Fibroblast of peridontal ligament (primary cell): Measurements from ENCODE around the gene WNT7B.
A peak's percentile ranks its signal among the peaks of the same experiment; 100 is the strongest.

Experiments used
- DNase-seq: peaks from one replicate; pipeline ENCODE4 v3.0.0-alpha.2; 2010; ENCODE audit errors: extremely low read depth

The WNT7B gene

DNA sequence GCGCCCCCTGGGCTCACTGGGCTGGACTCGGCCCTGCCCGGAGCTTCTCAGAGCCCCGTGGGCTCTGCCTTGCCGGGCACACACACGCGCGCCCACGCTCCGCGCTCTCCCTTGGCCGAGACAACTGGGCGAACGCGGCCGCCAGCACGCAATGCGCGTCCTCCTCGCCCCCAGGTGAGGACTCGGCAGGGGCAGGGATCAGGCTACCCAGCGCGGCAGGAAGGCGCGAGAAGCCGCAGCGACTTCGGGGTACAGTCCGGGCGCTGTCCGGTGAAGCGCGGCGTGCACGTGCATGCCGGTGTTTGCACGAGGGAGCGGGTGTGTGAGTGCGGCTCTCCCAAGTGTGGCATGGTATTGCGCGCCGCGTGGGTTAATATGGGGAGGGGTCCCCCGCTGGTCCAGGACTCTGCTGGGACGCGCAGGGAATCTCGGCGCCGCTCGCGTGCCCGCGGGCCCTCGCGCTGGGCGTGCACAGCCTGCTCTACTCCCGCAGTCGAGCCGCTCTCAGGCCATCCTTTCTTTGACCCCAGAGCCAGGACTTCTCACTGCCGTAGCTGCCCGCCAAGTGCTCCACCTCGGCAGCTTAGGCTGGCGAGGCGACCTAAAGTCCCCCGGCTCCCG is 5.4 kb downstream of the WNT7B start:
- DNase-seq, result no peak

DNA sequence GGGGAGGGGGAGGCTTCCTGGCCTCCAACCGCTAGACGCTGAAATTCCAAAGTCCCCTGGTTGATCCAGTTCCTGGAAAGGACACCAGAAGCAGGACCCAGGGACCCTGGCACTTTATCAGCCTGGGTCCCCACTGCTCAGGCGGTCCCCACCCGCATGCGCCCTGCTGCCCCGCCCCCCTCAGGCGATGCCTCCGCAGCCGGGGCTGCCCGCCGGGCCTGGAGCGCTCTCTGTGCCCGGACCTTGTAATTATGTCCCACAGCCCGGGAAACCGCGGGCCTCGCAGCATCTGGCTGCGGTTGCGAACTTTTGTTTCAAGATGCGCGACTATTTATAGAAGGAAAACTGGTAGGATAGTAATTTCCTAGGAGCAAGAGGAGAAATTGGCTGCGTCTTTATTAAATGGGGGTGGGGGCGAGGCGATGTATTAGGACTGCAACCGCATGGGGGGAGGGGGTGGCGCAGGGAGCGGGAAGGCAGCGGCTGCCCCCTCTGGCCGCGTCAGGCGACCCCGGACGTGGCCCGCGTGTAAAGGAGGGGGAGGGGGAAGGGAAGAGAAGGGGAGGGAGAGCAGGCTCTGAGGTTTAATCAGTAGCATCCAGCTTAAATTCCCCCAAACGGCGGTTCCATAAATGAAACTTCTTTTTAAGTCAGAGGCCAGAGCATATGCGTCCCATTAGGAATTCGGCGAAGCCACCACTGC is 6.1 kb downstream of the WNT7B start:
- DNase-seq, result peak; percentile 25

DNA sequence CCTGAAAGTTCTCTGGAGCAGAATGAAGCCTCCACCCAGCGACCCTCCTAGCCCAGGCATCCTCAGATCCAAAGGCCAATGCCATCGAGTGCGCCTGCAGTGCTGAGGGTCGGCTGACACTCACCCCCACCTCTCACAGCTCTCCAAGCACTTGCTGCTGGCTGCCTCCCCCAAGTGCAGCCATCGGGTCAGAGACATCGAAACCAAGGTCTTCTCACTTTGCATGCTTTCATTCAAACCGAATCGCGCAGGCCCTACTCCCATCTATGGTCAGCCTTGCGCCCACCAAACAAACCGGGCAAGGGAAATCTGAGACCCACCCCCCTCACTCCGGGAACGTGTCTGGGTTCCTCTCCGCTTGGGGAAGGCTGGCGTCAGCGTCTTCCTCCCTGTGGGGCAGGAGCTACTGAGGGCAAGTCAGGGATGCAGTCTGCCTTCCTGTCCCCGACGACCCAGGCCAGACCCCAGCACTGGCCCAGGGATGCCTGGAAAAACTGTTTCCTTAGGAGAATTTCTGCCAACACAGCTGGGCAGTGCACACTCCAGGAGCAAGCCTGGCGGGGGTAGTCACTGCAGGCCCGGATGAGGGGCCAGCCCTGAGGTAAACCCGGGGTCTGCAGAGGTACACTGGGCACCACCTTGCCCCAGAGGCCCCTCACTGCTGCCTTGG is 7.0 kb downstream of the WNT7B start:
- no peak for DNase-seq

DNA sequence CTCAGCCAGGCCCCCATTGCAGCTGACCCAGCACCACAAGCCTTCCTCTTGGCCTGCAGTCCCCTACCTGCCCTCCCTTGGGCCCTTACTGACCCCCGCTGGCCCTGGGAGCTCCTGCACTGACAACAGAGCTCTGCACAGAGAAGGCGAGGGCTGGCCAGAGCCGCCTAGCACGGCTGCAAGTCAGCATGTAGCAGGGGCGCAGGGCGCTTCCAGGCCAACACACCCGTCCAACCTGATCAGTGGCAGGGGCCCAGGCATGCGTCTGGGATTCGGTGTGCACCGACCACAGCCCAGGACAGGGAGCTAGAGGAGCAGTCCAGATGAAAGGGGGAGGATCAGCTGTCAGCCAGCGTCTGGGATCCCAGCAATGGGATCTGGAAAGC is 7.6 kb downstream of the WNT7B start:
- DNase-seq, result no peak

DNA sequence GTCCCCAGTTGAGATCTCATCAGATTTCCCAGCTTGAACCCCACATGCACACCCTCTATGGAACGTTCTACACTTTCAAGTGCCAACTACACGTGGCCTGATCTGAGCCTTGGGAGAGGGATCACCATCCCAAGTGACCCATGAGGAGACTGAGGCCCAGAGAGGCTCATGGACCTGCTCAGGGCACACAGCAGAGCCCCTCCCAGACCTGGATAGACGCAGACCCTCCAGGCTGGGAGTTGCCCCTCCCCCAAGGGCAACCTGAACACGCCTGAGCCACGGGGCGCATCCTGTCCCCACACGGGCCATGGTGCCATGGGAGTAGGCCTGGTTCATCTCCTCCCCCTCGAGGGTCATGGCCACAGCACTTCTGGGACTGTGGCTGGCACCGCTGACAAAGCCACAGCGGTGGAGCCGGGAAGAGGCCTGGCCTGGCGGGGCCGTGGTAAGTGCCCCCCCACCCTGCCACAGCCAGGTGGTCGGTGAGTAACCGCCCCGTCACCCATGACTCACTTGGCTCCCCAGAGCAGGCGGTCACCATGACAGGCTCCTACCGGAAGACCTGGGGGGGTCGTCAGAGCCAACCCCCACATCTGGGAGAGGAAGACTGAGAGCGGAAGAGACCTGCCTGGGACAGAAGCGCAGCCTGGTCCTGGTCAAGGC is 8.1 kb downstream of the WNT7B start:
- DNase-seq, result peak; percentile 18

DNA sequence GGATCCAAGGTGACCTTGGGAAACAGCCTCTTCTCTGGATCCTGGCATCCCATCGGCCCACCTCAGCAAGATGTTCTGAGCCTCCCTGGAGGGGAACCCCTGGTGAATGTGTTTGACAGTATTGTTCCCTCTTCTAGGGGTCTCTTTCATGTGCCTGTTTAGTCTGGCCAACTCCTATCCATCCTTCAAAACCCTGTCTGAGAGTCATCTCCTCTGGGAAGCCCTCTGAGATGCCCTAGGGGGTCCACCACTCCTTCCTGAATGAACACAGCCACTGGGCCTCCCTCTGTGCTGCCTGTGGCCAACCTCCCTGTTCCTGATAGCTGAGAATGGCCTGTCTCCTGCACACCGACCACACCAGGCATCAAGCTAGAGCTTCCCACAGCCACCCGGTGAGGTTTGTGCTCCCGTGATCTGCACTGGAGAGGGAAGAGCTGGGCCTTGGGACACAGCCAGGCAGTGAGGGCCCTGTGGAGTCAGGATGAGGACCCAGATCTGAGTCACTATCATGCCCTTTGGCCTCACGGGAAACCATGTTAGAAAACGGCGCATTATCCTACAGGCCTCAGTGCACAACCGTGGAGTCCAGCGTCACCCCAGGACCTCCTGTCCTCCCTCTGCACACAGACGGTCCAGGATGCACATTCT is 8.8 kb downstream of the WNT7B start:
- no peak for DNase-seq

DNA sequence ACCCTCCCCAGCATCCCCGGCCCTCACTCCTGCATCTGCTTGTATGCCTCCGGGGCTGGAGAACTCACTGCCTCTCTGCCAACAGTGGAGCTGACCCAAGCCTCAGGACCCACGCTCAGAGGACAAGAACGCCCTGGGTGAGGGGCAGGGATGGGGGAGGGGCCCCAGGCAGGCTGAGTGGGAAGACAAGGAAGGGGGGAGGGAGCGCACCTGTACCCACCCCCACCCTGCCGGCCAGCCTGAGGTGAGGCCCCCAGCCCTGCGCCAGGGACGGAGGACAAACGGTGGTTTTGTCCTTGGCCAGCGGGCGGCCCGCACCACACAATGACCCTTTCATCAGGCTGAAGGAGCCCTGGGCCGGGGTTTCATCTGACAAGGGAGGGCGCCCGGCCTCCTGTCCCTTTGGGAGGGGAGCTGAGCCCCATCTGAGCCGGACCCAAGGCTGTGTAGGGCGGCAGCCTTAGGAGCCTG is 10.0 kb downstream of the WNT7B start:
- DNase-seq, result no peak

DNA sequence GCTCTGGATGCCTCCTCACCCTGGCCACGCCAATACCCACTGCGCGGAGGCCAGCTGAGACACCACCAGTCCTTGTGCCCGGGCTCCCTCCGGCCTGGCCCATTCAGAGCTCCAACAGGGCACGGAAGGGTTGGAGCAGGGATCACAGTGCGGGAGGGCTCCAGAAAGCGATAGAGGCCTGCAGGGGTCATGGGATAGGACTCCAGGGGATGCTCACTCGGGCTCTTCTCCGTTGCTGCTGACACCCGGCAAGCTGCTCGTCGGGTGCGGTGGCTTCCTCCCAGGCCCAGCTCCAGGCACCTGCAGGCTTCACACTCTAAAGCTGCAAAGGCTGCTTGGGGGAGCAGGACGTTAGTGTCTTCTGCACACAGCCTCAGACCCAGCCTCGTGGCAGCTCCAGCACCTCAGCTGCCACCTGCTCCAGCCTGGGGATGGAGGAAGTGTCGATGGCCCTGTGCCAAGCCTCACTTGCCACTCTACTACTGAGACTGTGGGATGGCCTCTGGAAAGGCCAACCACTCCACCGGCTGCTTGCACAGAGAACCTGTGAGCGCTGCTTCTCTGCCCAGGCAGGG is 10.6 kb downstream of the WNT7B start:
- no peak for DNase-seq

DNA sequence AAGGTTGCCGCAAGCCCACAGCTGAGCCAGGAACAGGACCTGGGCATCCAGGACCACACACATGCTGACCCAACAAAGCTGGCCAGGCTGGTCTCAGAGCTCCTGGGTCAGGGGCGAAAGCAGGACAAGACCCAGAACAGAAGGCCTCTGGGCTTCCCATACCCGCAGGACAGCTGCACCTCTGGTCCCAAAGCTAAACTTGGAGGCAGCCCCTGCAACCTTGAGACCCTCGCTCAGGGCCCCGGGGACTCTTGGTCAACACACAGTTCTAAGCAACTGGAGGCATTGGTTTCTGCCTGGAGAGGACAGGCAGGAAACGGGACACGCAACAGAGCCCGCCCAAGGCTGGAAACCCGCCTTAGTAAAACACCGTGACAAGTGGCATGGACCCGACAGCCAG is 11.4 kb downstream of the WNT7B start:
- no peak for DNase-seq

DNA sequence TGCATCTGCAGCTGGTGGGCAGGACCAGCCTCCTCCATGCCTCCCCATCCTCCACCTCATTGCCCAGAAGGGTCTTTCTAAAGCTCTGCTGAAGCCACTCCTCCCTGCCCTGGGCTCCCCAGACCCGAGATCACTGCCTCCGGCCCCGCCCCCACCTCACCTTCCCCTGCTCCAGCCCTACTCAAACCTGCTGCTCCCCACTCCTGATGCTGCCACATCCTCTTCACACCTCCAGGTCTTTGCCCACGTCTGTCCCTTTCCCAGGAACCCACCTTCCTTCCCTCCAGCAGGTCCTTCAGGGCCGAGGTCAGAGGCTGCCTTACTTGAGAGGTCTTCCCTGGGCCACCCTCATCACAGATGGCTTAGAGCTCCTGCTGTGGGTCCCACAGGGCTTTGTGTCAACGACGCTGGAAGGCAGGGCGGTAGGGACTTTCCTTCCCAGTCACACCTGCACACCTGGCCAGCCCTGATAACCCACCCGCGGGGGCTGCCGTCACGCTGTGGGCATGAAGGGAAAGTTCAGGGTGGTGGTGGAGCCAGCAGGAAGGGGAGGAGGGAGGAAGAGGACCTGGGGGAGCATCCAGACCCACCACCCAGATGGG is 11.9 kb downstream of the WNT7B start:
- no peak for DNase-seq

DNA sequence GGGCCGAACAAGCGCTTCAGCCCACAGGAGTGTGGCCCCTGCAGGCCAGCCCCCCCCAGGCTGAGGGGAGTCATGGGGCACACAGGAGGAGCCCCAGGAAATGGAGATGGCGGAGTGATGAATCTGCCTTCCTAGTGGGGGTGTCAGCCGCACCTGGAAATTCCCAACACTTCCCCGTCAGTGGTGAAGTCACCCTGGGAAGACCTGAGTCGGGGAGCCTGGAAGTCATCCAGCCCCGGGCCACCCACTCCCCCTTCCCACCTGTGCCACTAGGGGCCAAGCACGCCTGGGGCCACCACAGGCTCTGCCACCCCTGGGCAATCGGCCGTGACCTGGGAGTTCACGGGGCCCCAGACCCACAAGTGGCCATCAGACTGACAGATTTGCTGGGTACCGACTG is 12.6 kb downstream of the WNT7B start:
- no peak for DNase-seq

DNA sequence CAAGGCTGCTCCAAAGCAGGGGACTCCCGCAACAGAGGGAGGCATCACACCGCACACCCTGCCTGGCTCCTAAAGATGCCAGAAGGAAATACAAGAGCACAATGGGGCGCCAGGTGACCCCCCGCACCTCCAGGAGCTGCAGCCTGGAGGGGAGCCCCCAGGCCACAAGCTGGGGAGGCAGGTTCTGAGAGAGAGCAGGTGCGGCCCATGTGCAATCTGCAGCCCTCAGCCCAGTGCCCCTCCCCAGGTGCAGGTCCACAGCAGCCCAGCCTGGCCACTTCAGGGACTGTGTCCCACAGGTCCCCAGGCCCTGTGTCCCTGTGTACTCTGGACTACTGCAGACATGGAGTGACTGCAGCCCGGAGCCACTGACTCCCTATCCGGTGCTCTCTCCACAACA is 13.1 kb downstream of the WNT7B start:
- DNase-seq, result no peak

DNA sequence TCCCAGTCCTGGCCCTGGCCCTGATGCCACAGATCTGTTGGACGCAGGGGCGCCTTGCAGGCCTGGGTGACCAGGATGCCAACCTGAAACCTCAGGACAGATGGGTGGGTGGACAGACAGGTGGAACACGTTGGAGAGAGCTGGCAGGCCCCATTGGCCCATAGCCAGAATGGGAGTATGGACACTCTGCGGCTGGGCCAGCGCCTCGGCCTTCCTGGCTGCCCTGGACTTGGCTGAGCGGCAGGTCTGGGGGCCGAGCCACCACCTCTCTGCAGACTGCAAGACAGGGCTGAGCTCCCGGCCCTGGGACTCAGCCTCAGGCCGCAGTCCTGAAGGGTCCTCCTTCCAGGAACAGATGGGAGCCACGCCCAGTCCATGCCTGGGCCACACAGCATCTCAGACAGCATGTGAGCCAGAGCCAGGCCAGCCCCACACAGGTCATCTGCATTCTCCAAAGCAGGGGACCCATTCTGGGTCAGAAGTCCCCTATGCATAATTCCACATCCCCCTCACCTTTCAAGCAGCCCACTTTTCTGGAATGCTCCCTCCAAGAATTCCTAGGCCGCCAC is 14.1 kb downstream of the WNT7B start:
- DNase-seq, result no peak

DNA sequence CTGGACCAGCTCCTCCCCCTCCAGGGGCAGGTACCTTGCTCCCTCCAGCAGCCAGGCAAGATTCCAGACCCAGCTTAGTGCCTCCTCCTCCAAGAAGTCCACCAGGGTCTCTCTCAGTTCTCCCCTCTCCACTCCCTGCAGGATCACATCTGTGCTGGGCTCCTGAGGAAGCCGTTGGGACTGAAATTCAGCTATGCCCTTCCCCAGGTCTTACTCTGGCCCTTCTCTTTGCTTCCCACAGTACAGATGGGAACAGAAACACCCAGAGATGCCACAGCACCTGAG is 14.6 kb downstream of the WNT7B start:
- no peak for DNase-seq

DNA sequence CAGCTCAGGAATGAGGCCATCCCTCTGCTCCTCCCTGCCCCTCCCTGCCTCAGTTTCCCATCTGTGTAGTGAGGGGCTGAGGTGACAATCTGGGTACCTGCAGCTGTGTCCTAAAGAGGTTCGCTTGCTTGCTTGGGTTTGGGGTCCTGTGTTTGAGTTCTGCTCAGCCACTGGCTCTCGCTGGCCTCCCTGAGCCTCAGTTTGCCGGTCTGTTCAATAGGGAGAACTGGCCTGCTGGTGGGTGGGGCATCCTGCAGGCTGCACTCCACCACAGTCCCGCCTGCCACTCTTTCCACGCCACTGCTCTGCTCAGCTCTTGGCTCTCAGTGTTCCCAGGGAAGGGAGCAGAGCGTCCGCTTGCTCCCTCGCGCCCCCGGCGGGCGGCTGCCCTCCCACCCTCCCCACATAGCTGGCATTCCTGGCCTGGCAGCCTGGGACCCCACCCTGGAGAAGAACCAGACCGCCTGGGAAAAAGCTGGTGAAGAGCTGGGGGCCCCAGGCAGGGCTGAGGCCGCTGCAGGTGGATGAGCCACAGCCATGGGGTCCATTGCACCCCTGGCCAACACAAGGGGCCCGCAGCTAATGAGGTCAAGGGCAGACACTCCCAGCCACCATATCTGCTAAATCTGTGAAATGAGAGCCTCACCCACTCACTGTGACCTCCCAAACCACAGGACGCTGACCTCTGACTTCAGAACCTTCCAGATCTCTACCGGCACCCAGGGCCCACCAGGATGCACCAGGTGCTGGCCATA is 15.1 kb downstream of the WNT7B start:
- DNase-seq, result no peak

DNA sequence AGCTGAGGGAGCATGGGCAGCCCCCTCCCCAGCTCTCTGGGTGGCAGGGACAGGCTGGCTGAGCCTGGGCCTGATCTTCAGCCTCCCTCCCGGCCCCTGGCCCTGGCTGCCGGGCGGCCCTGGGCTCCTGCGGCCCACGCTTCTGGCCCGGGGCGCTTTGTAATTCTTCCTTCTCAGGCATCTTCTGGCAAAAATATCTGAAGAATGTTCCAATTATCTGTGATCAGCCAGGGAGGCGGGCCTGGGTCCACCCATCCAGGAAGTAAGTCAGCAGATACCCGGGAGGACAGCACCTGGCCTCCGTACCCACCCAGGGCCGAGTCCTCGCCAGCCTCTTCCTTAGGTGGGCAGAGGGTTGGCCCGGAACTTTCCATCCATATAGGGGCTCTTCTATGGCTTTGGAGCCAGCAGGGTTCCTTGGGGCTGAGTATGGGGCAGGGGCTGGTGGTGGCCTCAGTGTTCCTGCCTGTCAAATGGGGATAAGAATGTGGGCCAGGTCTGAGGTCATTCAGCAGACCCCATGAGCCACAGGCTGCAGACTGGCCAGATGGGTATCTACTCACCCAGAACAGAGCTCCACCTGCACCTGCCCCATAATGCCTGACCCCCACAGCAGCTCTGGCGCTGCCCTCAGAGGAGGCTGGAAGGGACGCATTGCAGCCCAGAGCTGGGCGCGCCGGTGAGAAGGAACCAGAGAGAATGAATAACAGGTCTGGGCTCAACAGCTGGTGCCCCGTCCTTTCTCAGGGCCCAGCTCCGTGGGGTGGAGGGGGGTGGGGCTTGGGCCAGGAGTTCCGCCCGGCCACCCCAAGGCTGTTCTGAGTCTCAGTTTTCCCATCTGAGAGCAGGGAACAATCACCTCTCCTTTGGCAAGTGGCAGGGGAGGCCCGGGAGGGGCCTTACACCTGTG is 16.2 kb downstream of the WNT7B start:
- DNase-seq, result no peak

DNA sequence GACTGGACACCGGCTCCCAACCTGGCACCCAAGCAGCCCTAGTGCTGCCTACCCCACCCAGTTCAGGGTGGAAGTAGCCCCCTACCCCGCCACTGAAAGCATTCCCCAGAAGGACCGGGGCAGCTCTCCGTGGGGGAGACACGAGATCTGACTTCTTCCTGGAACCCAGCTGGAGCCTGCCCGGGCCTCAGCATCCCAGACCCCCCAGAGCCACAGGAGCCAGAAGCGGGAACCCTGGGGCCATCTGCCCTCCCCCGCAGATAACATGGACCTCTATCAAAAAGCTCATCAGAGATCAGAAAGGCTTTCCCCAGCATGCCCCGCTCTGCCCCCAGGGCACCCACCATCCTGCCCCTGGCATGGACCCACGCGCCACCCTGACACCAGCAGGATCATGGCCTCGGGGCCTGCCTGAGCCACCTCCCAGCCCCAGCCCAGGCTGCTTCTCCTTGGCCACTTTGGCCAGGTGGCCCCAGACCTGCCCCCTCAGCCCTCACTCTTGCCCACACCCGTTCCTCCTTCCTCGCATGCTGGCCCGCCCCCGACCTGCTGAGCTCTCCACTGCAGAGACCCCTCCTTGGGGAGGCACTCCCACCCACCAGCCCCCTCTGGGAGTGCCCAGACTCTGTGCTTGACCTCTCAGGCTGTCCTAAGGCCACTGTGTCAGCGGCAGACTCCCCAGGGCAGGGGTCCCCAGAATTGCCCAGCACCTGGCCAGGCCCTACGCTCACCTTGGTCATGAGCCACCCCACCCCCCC is 17.1 kb downstream of the WNT7B start:
- no peak for DNase-seq

DNA sequence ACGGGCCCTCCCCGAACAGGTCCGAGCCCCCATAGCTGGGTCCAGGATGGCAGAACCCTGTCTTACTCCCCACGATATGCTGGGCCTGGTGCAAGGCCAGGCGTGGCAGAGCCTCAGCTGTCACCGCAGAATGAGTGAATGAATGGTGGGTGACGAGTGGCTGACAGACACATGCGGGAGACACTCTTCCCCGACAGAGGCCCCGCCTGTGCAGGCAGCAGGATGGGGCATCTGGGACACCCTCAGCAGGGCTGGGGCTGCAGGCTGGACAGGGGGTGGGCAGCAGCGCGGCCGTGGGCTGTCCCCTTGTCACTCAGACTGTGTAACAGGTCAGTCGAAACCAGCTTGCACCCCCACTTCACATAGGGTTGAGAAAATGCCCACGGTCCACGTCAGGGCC is 18.0 kb downstream of the WNT7B start:
- no peak for DNase-seq

DNA sequence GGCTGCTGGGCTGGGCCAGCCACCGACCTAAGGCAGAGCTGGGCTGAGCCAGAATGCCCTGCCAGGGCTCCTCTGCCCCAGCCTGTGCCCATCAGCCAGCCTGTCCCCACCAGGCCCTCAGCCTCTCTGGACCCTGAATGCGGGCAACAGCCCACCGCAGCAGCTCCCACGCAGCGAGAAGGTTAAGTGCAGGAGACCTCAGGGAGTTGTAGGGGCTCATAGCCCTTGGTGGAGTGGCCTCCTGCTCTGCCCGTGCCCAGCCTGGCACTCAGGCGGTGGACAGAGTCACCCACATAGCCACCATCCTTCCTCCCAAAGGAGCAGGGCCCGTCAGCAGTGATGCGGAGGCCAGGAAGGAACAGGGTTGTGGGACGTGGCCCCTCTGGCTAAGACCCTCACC is 19.1 kb downstream of the WNT7B start:
- DNase-seq, result no peak
